Activated CD4-positive, CD25-positive, alpha-beta regulatory T cell treated with anti-CD3 and anti-CD28 coated beads, Interleukin-2, amount 50 U/mL, for 72 hours (primary cell): Measurements from ENCODE around the gene UNG.
"Not testable (repeated sequence)": the region's sequence is repeated elsewhere in the genome, so short reads cannot be mapped to it uniquely, and the experiment has no call there.

Source experiments
- DNase-seq: peaks from one replicate; pipeline ENCODE4 v3.0.0; 2021

UNG gene

GRCh38 chr12:109124878-109125648 is 27.7 kb downstream of the UNG start:
- no peak for DNase-seq

DNA sequence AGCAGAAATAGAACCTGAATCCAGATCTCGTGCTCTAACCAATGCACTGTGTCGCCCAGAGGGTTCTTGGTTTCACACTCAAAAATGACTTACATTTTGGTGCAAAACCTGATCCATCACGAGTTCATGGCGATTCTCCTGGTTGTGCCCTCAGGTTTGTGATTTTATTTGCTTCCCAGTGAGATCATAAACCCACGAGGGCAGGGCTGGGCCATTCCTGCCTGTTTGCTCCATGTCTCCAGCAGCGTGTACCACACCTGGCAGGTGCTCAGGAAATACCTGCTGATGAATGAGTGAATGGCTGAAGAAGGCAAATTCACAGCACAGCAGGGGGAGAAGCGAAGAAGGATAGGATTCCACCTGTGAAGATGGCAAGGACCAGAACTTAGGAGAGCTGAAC is 28.4 kb downstream of the UNG start:
- no peak for DNase-seq

DNA sequence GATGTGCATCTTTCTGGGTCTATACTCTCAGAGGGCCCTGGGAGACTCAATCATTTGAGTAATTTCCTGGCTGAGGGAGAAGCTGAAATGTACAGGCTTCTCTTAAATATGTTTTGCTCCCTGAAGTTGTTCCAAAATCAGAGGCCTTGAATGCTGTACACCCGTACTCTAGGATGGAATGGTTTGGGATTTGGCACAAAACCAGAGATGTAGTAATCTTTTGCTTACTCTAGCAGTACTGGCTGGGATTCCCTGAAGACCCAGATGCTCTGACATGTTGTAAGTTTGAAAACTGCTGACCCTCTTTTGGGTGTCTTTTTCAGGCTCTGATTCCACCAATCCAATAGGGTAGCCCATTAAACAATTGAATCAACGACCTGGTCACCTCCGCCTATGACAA is 29.4 kb downstream of the UNG start:
- DNase-seq, result no peak

- no peak for DNase-seq
These were observed 30.3 kb downstream of the UNG start for GRCh38 chr12:109127533-109128242.

DNA sequence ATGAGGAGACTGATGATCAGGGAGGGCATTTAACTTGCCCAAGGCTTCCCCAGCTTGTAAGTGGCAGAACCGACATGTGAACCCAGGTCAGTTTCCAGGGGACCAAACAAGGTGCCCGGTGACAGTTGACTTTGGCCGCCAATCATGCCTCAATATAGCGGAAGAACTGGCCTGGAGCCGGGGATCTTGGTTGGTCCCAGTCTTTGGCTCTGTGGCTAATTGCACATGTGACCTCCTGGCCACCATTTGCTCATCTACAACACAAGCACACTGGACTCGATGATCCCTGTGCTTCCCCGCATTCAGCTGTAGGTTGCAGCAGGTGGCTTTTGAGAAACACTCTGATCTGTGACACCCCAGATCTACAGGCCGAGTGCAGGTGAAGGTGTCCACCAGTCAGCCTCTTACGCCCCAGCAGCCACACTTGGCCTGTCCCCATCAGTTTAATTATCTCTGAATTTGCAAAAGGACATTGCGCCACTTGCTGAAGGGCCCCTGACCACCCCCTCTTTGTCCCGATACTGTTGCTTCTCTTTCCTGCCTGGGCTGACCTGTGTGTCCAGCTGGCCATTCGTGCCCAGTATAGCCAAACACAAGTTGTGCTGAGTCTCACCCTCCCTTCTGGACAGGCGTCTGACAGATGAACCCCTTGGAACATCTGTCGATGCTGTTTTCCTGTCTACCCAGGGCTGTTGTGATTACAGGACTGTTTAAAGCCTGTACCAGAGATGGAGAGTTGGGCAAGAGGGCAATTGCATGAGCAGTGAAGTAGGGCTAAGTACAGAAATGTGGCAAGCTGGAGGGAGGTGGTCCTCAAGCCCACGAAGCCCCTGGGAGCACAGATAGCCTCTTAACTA is 33.1 kb downstream of the UNG start:
- DNase-seq, result no peak

GRCh38 chr12:109131154-109132050 is 34.0 kb downstream of the UNG start:
- DNase-seq, result no peak

DNA sequence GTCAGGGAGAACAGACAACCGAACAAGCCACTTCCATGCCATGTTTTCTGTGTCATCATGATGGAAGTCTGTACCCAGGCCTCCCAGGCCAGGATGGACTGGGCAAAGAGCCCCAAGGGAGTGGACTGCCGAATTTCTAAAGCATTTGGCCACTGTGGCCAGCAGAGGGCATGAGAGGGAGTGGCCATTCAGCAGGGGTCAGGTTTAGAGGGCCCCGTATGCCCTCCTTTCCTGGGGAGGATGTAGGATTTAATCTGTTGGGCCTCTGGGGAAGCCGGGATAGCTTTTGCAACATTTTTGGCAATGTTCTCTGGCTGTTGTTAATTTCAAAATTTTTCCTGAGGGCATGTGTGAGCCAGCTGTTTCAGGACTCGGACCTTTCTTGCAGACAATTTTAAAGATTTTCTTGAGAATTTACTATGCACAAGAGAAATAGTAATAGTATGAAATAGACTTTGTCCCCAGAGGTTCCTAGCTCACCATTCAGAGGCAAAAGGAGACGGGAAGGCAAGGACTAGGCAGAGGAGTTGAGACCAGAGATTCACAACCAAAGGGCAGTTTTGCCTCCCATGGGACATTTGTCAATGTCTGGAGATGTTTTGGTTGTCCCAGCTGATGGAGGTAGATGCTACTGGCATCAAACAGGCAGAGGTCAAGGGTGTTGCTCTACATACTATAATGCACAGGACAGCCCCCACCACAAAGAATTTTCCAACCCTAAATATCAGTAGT is 37.0 kb downstream of the UNG start:
- DNase-seq, result no peak

DNA sequence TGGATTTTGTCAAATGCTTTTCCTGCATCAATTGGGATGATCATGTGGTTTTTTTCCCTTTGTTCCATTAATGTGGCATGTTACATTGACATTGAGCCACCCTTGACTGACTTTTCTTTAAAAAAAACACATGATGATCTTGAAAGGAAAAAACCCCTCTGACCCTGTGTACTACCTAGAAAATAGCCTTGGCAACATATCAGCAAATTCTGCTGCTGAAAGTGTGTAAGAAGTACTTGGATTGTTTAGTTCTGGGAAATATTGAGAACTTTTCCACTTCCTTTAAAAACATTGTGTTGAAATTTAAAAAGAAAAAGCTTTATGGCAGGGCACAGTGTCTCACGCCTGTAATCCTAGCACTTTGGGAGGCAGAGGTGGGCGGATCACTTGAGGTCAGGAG is 39.7 kb downstream of the UNG start:
- no peak for DNase-seq

GRCh38 chr12:109139360-109139759 is 42.0 kb downstream of the UNG start:
- DNase-seq, result no peak

GRCh38 chr12:109139791-109140190 is 42.4 kb downstream of the UNG start:
- DNase-seq, result no peak

DNA sequence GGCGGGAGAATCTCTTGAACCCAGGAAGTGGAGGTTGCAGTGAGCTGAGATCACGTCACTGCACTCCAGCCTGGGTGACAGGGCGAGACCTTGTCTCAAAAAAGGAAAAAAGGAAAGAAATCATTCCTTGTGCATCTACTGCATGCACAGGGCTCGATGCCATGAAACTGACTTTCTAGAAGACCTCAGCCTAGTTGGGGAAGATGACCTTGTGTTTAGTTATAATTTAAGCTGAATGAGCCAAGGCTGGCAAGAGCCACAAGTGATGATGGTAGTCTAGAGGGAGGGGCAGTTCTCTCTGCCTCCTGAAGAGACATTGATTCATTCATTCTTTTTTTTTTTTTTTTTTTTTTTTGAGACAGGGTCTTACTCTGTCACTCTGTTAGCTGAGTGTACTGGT is 43.2 kb downstream of the UNG start:
- no peak for DNase-seq

DNA sequence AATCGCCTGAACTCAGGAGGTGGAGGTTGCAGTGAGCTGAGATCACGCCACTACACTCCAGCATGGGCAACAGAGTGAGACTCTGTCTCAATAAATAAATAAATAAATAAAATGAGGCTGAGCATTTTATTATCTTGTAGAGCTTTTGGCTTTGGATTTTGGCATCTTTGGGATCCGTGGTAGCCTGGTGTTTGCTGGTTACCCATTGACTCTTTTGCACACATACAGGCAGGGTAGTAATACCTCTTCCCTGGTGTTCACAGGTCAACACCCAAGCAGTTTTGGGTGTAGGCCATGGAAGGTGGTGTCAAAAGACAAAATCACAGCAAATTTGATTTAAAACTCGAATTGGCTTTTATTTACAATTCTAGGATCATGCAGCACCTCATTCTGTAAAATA is 46.8 kb downstream of the UNG start:
- no peak for DNase-seq

- DNase-seq, result not testable (repeated sequence)
These were observed 49.7 kb downstream of the UNG start for GRCh38 chr12:109147126-109147525.

GRCh38 chr12:109147954-109148353 is 50.6 kb downstream of the UNG start:
- no peak for DNase-seq

DNA sequence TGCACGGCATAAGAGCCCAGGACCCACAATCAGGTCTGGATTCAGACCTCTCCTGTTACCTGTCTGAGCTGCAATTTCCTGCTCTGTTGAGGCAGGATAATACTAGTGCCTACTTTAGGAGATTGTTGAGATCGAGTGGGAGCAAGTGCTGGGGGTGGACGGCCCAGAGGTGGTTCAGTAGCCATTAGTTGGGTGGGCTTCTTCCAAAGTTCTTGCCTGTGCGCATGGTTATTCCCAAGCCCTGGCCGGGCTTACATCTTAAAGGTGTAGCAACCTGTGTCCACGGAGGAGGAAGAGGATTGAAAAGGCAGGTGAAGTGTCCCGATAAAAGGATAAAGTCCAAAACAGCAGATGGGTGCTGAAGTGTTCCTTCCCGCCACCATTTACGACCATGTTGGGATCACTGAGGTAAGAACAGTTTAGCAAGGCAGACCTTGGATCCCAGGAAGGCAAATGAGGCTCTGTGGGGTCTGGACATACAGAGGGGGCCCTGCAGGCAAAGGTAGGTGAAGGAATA is 52.8 kb downstream of the UNG start:
- DNase-seq, result no peak

- DNase-seq, result no peak
These were observed 54.1 kb downstream of the UNG start for GRCh38 chr12:109151457-109151856.

DNA sequence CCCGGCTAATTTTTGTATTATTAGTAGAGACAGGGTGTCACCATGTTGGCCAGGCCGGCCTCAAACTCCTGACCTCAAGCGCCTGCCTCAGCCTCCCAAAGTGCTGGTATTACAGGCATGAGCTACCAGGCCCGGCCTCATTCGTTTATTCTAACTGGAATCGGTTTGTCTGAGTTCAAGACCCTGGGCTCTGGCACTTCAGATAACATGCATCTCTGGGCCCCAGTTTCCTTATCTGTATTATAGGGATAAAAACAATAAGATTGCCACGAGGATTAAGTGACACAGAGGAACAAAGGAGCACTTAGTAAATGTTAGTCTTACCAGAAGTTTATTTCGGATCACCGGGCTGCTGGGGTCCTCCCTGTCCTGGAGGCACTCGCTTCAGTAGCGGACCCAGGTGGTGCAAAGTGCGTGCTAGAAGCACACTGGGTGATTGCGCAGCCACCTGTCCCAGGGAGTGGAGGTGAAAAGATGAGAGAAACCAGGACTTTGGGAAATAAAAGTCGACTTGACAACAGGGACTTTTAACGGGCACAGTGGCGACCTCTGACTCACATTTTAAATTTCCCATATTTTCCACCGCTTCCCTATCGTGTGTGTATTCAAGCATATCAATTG is 56.5 kb downstream of the UNG start:
- DNase-seq, result no peak

- DNase-seq, result peak; percentile 81
These were observed 57.3 kb downstream of the UNG start for GRCh38 chr12:109154451-109155438.

- DNase-seq, result no peak
These were observed 58.6 kb downstream of the UNG start for GRCh38 chr12:109156036-109156435.

DNA sequence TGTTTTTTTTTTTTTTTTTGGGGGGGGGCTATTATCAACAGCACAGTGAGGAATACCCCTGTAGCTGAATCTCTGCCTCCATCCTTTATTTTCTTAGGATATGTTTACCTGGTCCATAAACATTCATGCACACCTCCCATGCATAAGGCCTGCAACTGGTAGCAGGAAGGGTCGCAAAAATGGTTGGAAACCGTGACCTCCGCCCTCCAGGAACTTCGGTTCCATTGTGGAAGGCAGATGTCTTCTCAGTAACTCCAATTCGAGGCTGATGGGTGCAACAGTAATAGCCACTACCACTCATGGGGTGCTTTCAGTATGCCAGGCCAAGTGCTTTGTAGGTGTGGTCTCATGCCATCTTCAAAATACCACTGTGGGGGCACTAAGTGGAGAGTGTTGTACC is 59.2 kb downstream of the UNG start:
- DNase-seq, result no peak
